ENCODE results near the gene MACROD1.

MACROD1 gene

GRCh38 chr11:64150481-64151239, 15.3 kb downstream of the MACROD1 start:
- DNase-seq: no peak

GRCh38 chr11:64150051-64150450, 15.9 kb downstream of the MACROD1 start:
- DNase-seq: no peak

- no peak for DNase-seq
Observed at GRCh38 chr11:64148917-64149617, 16.8 kb downstream of the MACROD1 start.

- peak; percentile 73 for DNase-seq
Observed at GRCh38 chr11:64148226-64148916, 17.5 kb downstream of the MACROD1 start.

- DNase-seq: peak; percentile 11
Observed at GRCh38 chr11:64146036-64146955, 19.6 kb downstream of the MACROD1 start.

- DNase-seq: no peak
Observed at GRCh38 chr11:64144587-64145472, 21.1 kb downstream of the MACROD1 start.

GRCh38 chr11:64141081-64141783, 24.7 kb downstream of the MACROD1 start:
- DNase-seq: no peak

- no peak for DNase-seq
Observed at GRCh38 chr11:64140082-64140481, 25.8 kb downstream of the MACROD1 start.

- DNase-seq: no peak
Observed at GRCh38 chr11:64139049-64139448, 26.9 kb downstream of the MACROD1 start.

GRCh38 chr11:64138398-64138797, 27.5 kb downstream of the MACROD1 start:
- DNase-seq: no peak

GRCh38 chr11:64136765-64137441, 29.0 kb downstream of the MACROD1 start:
- DNase-seq: no peak

- no peak for DNase-seq
Observed at GRCh38 chr11:64135711-64136110, 30.2 kb downstream of the MACROD1 start.

GRCh38 chr11:64134963-64135362, 30.9 kb downstream of the MACROD1 start:
- DNase-seq: no peak

GRCh38 chr11:64132982-64133705, 32.8 kb downstream of the MACROD1 start:
- no peak for DNase-seq

- no peak for DNase-seq
Observed at GRCh38 chr11:64132191-64132771, 33.6 kb downstream of the MACROD1 start.

- DNase-seq: no peak
Observed at GRCh38 chr11:64131683-64132190, 34.2 kb downstream of the MACROD1 start.

- DNase-seq: no peak
Observed at GRCh38 chr11:64130618-64131017, 35.3 kb downstream of the MACROD1 start.

GRCh38 chr11:64129403-64129802, 36.5 kb downstream of the MACROD1 start:
- DNase-seq: no peak
